ENCODE data around the gene GPR132.

GRCh38 chr14:105072381-105072861 is 7.2 kb upstream of the GPR132 start:
- TF ChIP-seq CTCF (conservative IDR thresholded peaks at IDR 0.05) (no peak), EZH2 (IDR thresholded peaks at IDR 0.05; ENCODE audit: low read depth) (no peak)

Data from PC-9 (cell line).